Liver (tissue), 3 donors: Measurements from ENCODE around the gene KIF1A.

Experiments used
- CTCF ChIP-seq: fragments of 150-350 bp; IDR thresholded peaks from 2 replicates; pipeline ENCODE4 v1.5.1; 2017; ENCODE audit warnings: improper control_type of control experiment, low read depth, low read length; ENCODE audit not compliant: missing input control
- EGR1 ChIP-seq, 2 donors: IDR thresholded peaks; 2 replicates each; pipeline ENCODE4 v1.6.1; 2016 to 2018; ENCODE audit warnings: antibody characterized with exemption in 2 of 2, low read depth in 2 of 2
- GABPA ChIP-seq, 2 donors: IDR thresholded peaks in 1 of 2; conservative IDR thresholded peaks in 1 of 2; 2 replicates each; pipeline ENCODE4 v1.6.1; 2016; ENCODE audit warnings: antibody characterized with exemption in 2 of 2, mild to moderate bottlenecking in 1 of 2, moderate library complexity in 1 of 2
- HNF4G ChIP-seq: IDR thresholded peaks from 2 replicates; pipeline ENCODE4 v1.6.1; 2016; ENCODE audit warnings: antibody characterized with exemption
- JUND ChIP-seq, 2 donors: IDR thresholded peaks; 2 replicates each; pipeline ENCODE4 v1.6.1; 2016; ENCODE audit warnings: antibody characterized with exemption in 2 of 2
- MAX ChIP-seq: IDR thresholded peaks from 2 replicates; pipeline ENCODE4 v1.6.1; 2016; ENCODE audit warnings: antibody characterized with exemption
- ZBTB33 ChIP-seq: IDR thresholded peaks from 2 replicates; pipeline ENCODE4 v1.6.1; 2016; ENCODE audit warnings: antibody characterized with exemption
- donor health status: healthy.
- donor health status: healthy.

- no peak for TF ChIP-seq EGR1 (IDR thresholded peaks at IDR 0.05; ENCODE audit: low read depth in 2 of 2)
- no peak for TF ChIP-seq CTCF
- TF ChIP-seq JUND (IDR thresholded peaks at IDR 0.05): no peak
- no peak for TF ChIP-seq ZBTB33
- no peak for TF ChIP-seq MAX
- no peak for TF ChIP-seq HNF4G
- no peak for TF ChIP-seq GABPA (IDR thresholded peaks at IDR 0.05 in 1 of 2, conservative IDR thresholded peaks at IDR 0.05 in 1 of 2)
Observed at GRCh38 chr2:240848900-240849680, 29.1 kb upstream of the KIF1A start.
